GDM1 (cell line): ENCODE data around the gene ZSWIM3.

Source experiments
- DNase-seq: peaks from one replicate; lab custom pipeline; 2025; lab: John Stamatoyannopoulos, UW

ZSWIM3 gene

GRCh38 chr20:45910670-45911485 lies 53.5 kb downstream of the ZSWIM3 start:
- peak; percentile 100 for DNase-seq

DNA sequence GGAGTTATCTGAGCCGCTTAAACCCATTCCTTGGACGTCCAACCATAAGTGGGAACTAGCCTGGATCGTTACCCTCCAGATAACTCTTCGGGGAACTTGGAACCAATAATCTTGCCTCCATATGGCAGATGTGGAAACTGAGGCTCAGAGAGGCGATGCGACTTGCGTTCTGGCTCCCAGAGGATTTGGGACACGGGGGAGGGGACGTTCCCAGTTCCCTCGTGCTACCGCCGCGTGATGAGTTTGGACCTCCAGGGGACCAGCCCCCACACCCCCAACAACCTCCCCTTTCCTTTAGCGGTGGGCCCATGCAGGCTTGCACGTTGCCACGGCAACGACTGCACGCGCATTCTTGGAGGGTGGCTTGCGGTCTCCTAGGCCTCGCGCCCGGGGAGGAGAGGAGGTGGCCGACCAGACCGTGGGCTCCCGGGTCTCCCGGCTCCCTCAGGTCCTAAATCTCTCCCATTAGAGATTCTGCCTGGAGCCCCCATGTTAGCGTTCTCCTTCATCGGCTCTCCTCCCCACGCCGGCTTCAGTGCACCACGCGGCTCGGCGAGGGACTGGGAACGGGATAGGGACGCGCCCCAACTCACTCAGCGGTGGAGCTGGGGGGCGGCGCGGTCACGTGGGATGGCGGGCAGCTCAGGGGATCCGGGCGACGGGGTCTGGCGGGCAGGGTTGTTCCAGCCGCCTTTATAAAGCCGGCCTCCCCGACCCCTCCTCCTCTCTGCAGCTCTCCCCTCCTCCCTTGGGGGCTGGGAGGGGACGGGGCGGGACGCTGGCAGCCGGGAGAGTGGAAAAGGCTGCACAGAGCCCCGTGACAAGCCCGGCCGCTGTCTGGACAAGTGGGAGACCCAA lies 54.3 kb downstream of the ZSWIM3 start, which contains the start of gene PLTP:
TSS of gene PLTP (minus strand) at position 670 of the 858 bp plus-strand sequence. CDS start 703 bp downstream, outside the sequence.
- peak; percentile 55 for DNase-seq

DNA sequence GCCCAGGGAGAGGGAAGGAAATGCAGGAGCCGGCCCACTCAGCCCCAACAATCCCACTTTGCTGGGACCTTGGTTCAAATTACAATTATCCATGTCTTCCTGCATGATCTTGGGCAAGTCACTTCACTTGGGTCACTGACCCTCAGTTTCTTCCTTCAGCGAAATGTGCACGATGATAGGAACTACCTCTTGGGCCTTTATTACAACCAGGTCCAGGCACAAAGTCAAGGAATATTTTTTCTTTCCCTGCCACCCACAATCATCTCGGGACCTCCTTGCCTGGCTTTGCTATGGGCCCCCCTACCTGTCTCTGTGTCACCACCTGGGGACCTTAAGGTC lies 54.9 kb downstream of the ZSWIM3 start:
- DNase-seq: no peak

GRCh38 chr20:45913116-45913515 lies 55.7 kb downstream of the ZSWIM3 start:
- DNase-seq: no peak

GRCh38 chr20:45917790-45918141 lies 60.4 kb downstream of the ZSWIM3 start:
- DNase-seq: no peak

- no peak for DNase-seq
These were observed 60.8 kb downstream of the ZSWIM3 start for GRCh38 chr20:45918182-45918737.

GRCh38 chr20:45918779-45919537 lies 61.5 kb downstream of the ZSWIM3 start:
- no peak for DNase-seq

DNA sequence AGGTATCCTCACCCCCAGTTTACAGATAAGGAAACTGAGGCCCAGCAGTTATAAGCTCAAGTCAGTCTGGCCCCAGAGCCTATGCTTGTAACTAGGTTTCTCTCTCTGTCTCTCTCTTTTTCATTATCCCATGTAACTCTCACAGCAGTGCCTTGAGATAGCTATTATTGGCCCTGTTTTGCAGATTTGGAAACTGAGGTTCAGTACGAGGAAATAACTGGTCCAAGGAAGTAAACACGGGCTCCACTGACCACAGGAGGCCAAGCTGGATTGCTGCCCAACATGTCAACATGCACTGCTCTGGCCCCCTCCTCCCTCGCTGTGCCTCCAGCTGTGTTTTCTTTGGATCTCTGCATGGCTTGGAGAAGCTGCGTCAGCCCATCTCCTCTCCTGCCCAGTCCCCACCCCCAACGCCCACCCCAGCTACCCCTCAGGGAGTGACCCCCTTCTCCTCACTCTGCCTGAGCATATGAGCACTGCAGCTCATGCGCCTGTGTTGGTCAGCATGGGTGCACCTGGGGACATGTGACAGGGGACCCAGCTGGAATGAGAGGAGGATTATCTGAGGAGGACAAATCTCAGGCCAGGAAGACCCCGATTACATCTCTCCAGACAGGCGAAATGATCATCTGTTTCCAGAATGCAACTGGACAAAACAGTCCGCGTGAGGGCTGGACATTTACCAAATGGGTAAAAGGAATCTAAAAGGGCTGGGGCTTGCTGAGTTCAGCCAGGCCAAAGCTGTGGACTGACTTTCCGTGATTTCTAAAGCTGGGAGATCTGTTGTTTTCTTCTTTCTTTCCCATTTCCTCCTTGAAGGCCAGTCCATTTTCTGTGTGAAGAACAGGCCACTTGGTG lies 62.4 kb downstream of the ZSWIM3 start:
- DNase-seq: no peak

DNA sequence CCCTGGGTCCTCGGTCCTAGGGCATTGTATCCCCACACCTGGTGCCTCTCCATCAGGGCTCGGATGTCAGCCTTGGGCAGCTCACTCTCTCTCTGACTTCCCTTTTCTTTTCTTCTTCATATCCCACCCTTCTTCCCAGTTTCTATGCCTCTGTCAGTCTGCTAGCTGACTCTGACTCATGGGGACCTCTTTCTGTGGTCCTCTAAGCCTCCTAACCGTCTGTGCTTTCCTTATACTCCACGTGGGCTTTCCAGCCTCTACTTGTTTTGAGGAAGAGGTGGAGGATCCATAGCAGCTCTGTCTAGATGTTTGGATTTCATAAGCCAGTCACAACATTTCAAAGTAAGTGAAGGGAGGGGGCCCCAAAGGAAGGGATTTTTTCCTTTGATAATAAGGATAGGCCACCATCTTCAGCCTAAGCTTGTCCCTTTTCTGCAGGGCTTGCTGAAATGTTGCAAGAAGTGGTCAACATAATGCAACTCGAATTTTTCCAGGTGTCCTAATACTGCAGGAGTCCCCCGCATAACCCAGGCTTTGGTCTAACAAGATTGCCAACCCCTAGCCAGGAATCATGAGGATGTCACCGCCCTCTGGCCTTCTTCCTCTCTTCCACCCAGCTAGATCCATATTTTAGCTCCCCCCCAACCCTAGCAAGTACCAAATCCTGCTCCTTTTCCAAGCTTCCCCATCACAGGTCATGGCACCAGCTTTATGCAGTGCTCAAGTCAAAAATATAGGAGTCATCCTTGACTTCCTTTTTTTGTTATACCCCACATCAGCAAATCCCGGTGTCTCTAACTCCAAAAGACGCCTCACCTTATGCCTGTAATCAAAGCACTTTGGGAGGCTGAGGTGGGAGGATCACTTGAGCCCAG lies 63.3 kb downstream of the ZSWIM3 start:
- no peak for DNase-seq

DNA sequence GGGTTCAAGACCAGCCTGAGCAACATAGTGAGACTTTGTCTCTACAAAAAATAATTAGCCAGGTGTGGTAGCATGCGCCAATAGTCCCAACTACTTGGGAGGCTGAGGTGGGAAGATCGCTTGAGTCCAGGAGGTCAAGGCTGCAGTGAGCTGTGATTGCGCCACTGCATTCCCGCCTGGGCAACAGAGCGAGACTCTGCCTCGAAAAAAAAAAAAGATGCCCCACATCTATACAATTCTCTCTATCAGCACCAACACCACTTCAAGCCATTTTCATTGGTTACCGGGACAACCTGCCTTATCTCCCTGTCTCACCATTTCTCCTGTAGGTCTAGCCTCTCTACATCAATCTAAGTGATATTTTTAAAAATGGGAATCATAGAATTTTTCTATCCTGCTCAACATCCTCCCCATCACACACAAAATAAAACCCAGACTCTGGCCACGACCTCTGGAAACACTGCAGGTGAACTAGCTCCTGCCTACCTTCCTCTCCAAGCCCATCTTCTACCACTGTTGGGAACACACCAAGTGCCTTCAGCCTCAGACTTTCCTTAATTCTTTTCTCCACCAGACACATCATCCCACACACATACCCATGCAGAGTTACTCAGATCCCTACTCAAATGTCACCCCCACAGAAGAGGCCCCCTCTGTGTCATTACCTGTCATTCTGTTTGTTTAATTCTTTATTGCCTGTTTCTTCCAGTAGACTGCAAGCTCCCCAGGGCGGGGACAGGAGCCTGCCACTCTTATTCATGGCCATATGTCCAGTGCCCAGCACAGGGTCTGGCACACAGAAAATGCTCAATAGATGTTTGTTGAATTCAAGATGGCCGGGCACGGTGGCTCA lies 64.1 kb downstream of the ZSWIM3 start:
- no peak for DNase-seq

DNA sequence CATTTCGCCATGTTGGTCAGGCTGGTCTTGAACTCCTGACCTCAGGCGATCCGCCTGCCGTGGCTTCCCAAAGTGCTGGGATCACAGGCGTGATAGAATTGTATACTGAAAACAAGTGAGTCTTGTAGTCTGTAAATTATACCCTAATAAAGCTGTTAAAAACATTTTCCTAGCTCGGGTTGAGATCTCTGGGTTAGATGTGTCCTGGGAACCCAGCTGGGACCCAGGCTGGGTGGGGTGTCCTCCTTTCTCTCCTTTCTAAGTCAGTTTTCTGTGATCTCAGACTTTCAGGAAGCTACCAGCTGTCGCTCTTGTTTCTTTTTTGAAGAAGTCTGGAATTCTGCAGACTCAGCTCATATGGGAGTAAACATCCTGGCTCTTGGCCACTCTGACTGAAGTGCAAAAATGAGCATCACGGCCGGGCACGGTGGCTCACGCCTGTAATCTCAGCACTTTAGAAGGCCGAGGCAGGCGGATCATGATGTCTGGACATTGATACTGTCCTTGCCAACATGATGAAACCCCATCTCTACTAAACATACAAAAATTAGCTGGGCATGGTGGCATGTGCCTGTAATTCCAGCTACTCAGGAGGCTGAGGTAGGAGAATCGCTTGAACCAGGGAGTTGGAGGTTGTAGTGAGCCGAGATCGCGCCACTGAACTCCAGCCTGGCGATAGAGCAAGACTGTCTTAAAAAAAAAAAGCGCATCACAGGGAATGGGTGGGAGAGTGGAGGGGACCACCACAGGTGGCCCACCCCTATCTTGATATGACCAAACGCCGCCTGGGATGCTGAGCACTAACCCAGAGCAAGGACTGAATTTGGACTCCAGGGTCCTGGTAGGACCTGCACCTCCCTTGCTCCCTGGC lies 67.2 kb downstream of the ZSWIM3 start:
- DNase-seq: no peak

DNA sequence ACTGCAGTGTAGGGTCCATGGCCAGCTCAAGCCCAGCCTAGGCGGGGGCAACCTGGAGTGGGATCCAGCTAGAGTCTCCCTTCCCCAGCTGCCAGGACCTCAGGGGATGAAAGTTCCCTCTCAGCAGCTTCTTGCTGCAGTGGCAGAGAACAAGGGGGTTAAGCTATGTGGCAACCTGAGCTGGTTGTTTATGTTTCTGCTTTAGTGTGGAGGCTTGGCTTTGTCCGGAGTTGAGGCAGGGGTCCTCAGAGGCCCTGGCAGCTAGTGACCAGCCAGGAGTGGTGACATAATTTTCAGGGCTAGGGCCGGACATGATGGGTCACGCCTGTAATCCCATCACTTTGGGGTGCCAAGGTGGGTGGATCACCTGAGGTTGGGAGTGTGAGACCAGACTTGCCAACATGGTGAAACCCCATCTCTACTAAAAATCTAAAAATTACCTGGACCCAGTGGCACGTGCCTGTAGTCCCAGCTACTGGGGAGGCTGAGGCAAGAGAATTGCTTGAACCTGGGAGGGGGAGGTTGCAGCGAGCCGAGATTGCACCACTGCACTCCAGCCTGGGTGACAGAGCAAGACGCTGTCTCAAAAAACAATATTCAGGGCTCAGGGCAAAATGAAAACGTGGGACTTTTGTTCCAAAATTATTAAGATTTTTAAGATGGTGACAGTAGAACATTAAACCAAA lies 68.5 kb downstream of the ZSWIM3 start:
- no peak for DNase-seq

GRCh38 chr20:45926731-45927070 lies 69.3 kb downstream of the ZSWIM3 start:
- DNase-seq: no peak

DNA sequence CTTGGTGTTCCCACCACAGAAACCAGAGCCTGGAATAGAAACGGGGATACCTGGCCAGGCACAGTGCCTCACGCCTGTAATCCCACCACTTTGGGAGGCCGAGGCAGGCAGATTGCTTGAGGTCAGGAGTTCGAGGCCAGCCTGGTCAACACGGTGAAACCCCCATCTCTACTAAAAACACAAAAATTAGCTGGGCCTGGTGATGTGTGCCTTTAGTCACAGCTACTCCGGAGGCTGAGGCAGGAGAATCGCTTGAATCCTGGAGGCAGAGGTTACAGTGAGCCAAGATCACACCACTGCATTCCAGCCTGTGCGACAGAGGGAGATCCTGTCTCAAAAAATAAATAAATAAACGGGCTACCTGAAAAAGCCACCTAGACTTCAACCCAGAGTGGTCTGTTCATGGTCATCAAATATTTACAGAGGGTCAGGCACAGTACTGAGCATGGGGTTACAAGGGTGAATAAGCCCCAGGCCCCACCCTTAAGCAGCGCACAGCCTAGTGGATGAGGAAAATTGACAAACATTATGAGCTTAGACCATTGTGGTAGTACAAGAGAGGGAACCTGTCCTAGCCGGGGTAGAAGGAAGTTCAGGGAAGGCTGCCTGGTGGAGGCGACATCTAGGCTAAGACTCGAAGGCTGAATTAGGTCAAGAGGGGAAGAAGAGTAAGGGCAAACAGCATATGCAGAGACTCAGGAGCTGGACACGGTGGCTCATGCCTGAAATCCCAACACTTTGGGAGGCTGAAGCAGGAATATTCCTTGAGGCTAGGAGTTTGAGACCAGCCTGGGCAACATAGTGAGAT lies 69.9 kb downstream of the ZSWIM3 start:
- DNase-seq: no peak
